Kidney tubule cell (primary cell): ENCODE data around the gene ANKRD13A.

Source experiments
- DNase-seq: peaks from one replicate; pipeline ENCODE4 v3.0.0-alpha.2; 2018; ENCODE audit warnings: low spot score

The ANKRD13A gene

GRCh38 chr12:109998904-109999648, at the start of gene ANKRD13A:
Gene ANKRD13A, plus strand, starts transcription at chr12:109999430. Its CDS starts 259 bp downstream, at chr12:109999689.
- peak; percentile 94 for DNase-seq

- peak; percentile 75 for DNase-seq
Measured at GRCh38 chr12:109950625-109951024, 48.6 kb upstream of the ANKRD13A start.

GRCh38 chr12:109951136-109951535, 48.1 kb upstream of the ANKRD13A start:
- DNase-seq = peak; percentile 99

- DNase-seq = peak; percentile 98
Measured at GRCh38 chr12:109951751-109952150, 47.5 kb upstream of the ANKRD13A start.

GRCh38 chr12:109952160-109952858, 46.9 kb upstream of the ANKRD13A start:
- peak; percentile 37 for DNase-seq

GRCh38 chr12:109952873-109953272, 46.4 kb upstream of the ANKRD13A start:
- DNase-seq = no peak

- no peak for DNase-seq
Measured at GRCh38 chr12:109953656-109954055, 45.6 kb upstream of the ANKRD13A start.

GRCh38 chr12:109958374-109958773, 40.9 kb upstream of the ANKRD13A start:
- DNase-seq = peak; percentile 38

GRCh38 chr12:109959411-109960093, 39.7 kb upstream of the ANKRD13A start:
- no peak for DNase-seq

- no peak for DNase-seq
Measured at GRCh38 chr12:109961201-109961600, 38.0 kb upstream of the ANKRD13A start.

- DNase-seq = no peak
Measured at GRCh38 chr12:109961612-109962011, 37.6 kb upstream of the ANKRD13A start.

- DNase-seq = no peak
Measured at GRCh38 chr12:109962398-109962797, 36.8 kb upstream of the ANKRD13A start.

- DNase-seq = no peak
Measured at GRCh38 chr12:109963330-109963729, 35.9 kb upstream of the ANKRD13A start.

- no peak for DNase-seq
Measured at GRCh38 chr12:109963743-109964429, 35.3 kb upstream of the ANKRD13A start.

GRCh38 chr12:109966546-109966945, 32.7 kb upstream of the ANKRD13A start:
- DNase-seq = no peak

GRCh38 chr12:109967383-109968031, 31.7 kb upstream of the ANKRD13A start:
- DNase-seq = peak; percentile 10

- peak; percentile 39 for DNase-seq
Measured at GRCh38 chr12:109968032-109968420, 31.2 kb upstream of the ANKRD13A start.

GRCh38 chr12:109968801-109969200, 30.4 kb upstream of the ANKRD13A start:
- DNase-seq = no peak

GRCh38 chr12:109972821-109973220, 26.4 kb upstream of the ANKRD13A start:
- no peak for DNase-seq

- no peak for DNase-seq
Measured at GRCh38 chr12:109981311-109981710, 17.9 kb upstream of the ANKRD13A start.

GRCh38 chr12:109982210-109982609, 17.0 kb upstream of the ANKRD13A start:
- DNase-seq = no peak
